Measurements from ENCODE around the gene BRD3. TPM values are rescaled to one million over a fixed set of nuclear protein-coding genes. Genes with fewer than 3 reads are reported as not detected.

The BRD3 gene
- total and polyA plus RNA-seq, 12 donors = 5.7 to 34.4 (median 28.9) TPM

DNA sequence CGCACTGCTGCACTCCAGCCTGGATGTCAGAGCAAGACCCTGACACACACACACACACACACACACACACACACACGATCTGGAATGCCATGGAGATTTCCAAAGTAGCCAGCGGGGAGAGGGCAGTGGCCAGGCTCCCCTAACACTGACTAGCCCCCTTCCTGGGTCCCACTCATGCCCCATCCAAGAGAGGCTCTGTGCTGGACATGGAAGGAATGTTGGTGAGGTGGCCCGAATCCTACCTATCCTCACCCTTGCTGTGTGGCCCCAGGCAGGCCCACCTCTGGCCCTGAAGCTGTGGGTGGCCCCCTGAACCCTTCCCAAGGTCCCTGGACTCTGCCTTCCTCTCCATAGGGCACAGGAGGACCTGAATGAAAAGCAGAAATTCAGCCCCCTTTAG lies 7.3 kb downstream of the BRD3 start:
- ATAC-seq (no peak), DNase-seq (no peak)
- WGBS, 2 donors = 75 to 77% methylated on average over 4 of the region's 4 CpGs
- no peak overlapping the region for H3K4me3 ChIP-seq
- peaks cover 41 to 99% (median 87%) of the 10 kb centered on the region in 9 donors for H3K4me1 ChIP-seq
- intact Hi-C loops (cut with DNase I) = loop anchor here in 1 of 10 donors (10.0 kb wide), 1 partner anchor 344 kb away; no protein-coding TSS in a partner anchor
- no peaks in the 10 kb centered on the region for H3K27me3 ChIP-seq
- H3K27ac ChIP-seq = no peak overlapping the region
- TF ChIP-seq, protein P1, sequence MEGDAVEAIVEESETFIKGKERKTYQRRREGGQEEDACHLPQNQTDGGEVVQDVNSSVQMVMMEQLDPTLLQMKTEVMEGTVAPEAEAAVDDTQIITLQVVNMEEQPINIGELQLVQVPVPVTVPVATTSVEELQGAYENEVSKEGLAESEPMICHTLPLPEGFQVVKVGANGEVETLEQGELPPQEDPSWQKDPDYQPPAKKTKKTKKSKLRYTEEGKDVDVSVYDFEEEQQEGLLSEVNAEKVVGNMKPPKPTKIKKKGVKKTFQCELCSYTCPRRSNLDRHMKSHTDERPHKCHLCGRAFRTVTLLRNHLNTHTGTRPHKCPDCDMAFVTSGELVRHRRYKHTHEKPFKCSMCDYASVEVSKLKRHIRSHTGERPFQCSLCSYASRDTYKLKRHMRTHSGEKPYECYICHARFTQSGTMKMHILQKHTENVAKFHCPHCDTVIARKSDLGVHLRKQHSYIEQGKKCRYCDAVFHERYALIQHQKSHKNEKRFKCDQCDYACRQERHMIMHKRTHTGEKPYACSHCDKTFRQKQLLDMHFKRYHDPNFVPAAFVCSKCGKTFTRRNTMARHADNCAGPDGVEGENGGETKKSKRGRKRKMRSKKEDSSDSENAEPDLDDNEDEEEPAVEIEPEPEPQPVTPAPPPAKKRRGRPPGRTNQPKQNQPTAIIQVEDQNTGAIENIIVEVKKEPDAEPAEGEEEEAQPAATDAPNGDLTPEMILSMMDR (IDR thresholded peaks at IDR 0.05) = no peak
- no peaks in the 10 kb centered on the region for H3K9me3 ChIP-seq
- no peaks in the 10 kb centered on the region for H3K36me3 ChIP-seq

DNA sequence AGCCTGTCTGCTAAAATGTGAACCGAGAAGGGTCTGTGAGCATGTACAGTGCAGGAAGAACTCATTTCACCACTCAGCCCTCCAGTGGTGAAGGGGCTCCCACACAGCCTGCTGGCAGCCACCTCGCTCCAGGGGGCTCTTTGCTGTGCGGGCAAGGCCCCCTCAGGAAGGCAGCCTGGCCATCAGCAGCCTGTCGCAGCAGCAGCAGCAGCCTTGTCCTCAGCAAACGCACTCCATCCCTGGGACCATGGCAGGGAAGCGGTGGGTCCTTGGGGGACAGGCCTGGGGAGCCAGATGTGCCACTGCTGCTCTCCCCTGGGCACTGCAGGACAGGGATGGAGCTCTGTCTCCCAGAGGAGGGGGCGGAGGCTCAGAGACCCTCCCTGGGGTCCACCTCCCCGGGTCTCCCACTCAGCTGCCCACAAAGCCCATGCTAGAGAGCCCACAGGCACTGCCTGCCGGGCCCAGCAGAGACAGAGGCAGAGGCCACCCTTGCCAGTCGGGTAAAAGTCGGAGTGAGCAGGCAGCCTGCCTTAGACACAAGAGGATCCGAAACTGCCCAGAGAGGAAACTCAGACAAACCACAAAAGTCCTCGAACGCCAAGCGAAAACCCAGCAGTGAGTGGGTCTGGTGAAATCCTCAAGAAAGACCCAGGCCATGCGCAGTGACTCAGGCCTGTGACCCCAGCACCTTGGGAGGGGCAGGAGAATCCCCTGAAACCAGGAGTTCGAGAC lies 8.0 kb downstream of the BRD3 start:
- Histone ChIP-seq H3K9me3 (no peaks in the 10 kb centered on the region), H3K36me3 (no peaks in the 10 kb centered on the region), H3K4me3 (no peak overlapping the region), H3K27ac (no peak overlapping the region), H3K27me3 (no peaks in the 10 kb centered on the region), H3K4me1 (peaks cover 43 to 99% (median 83%) of the 10 kb centered on the region in 9 donors)
- no peak for ATAC-seq
- WGBS, 2 donors = 83 to 85% methylated on average over 17 of the region's 17 CpGs
- no peak for DNase-seq
- intact Hi-C loops (cut with DNase I) = loop anchor here in 1 of 10 donors (10.0 kb wide), 1 partner anchor 345 kb away; no protein-coding TSS in a partner anchor
- TF ChIP-seq, protein P1 (IDR thresholded peaks at IDR 0.05) = no peak

DNA sequence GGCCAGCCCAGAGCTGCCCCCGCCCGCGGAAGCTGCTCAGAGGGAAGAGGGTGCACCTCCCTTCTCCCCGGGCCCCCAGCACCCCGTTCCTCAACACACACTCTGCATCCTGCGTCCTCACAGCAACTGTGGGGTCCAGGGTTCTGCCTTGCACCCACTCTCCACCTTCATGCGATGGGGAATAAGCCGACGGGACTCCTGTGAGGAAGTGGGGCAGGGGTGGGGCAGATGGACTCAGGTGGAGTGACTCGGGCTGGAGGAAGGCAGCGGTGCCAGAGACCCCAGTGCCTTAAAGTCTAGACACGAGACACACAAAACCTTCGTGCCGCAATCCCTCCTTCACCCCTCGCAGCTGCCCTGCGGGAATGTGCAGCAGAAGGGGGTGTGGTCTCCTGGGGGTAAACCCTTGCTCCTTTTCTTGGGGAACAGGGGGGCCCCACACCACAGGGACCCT lies 8.6 kb downstream of the BRD3 start:
- intact Hi-C loops (cut with DNase I) = no loop called here
- H3K27me3 ChIP-seq = no peaks in the 10 kb centered on the region
- no peaks in the 10 kb centered on the region for H3K36me3 ChIP-seq
- H3K27ac ChIP-seq = no peak overlapping the region
- DNase-seq (no peak), ATAC-seq (no peak)
- TF ChIP-seq, protein P1 (IDR thresholded peaks at IDR 0.05) = no peak
- no peaks in the 10 kb centered on the region for H3K9me3 ChIP-seq
- peaks cover 43 to 93% (median 80%) of the 10 kb centered on the region in 9 donors for H3K4me1 ChIP-seq
- WGBS, 2 donors = 82 to 87% methylated on average over 16 of the region's 16 CpGs
- no peak overlapping the region for H3K4me3 ChIP-seq

DNA sequence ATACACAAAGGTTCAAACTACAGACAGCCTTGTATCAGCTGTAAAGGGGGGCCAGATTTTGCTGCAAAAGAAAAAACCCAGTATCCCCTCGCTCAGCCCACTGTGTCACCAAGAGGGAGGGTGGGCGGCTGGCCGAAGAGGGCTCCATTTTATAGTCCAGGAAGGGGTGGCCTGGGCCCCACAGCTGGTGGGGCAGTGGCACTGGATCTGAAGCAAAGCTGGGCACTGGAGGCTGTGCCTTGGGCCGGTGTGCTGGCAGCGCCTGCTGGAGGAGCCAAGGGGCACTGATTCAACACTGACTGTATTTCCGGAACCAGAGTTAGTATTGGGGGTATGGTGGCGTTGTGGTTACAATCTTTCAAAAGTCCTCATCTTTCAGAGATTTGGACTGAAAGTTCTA lies 9.1 kb downstream of the BRD3 start:
- intact Hi-C loops (cut with DNase I) = no loop called here
- 75 to 87% methylated on average over 7 of the region's 7 CpGs for WGBS, 2 donors
- Histone ChIP-seq H3K4me3 (no peak overlapping the region), H3K27me3 (no peaks in the 10 kb centered on the region), H3K36me3 (no peaks in the 10 kb centered on the region), H3K27ac (no peak overlapping the region), H3K9me3 (no peaks in the 10 kb centered on the region), H3K4me1 (peaks cover 43 to 88% (median 75%) of the 10 kb centered on the region in 9 donors)
- ATAC-seq (no peak), DNase-seq (no peak)
- TF ChIP-seq, protein P1 (IDR thresholded peaks at IDR 0.05) = no peak
